Body of pancreas (tissue), 4 donors: ENCODE data around the gene ZG16B. TPM values are rescaled to one million over a fixed set of nuclear protein-coding genes. Genes with fewer than 3 reads are reported as not detected.

ENCODE experiments used
- ATAC-seq: fragments of 150-250 bp; one replicate; pipeline ENCODE4 v1.9.1; 2016
- DNase-seq, 4 donors: peaks; one replicate each; pipeline ENCODE4 v3.0.0-alpha.2; 2019
- H3K27ac ChIP-seq, 4 donors: fragments of 200-600 bp; sonication (generic); 1 replicate in 3 of 4; 2 replicates in 1 of 4; pipeline versions ENCODE4 v1.5.1 to v1.6.1; 2016 to 2019; ENCODE audit warnings: mild to moderate bottlenecking in 1 of 4, mixed read lengths in 1 of 4, moderate library complexity in 1 of 4
- H3K27me3 ChIP-seq, 2 donors: fragments of 200-600 bp; sonication (generic); one replicate each; pipeline ENCODE4 v1.6.0; 2016; ENCODE audit warnings: mild to moderate bottlenecking in 1 of 2
- H3K36me3 ChIP-seq, 2 donors: fragments of 200-600 bp; sonication (generic); replicated peaks in 1 of 2; 2 replicates each; pipeline ENCODE4 v1.5.1; 2016; ENCODE audit warnings: low read depth in 2 of 2; ENCODE audit not compliant: insufficient read depth in 1 of 2
- H3K4me1 ChIP-seq: fragments of 200-600 bp; sonication (generic); one replicate; pipeline ENCODE4 v1.6.0; 2016
- H3K4me3 ChIP-seq, 2 donors: fragments of 200-600 bp; sonication (generic); 1 replicate in 1 of 2; 2 replicates in 1 of 2; pipeline ENCODE4 v1.5.1; 2016 to 2019
- H3K9me3 ChIP-seq, 3 donors: fragments of 200-600 bp; sonication (generic); 1 replicate in 2 of 3; 2 replicates in 1 of 3; pipeline ENCODE4 v1.5.1; 2016
- CTCF ChIP-seq, 7 experiments: fragments of 450-650 bp in 4 of 7; fragments of 200-600 bp in 3 of 7; sonication (generic) in 3 of 7; IDR thresholded peaks; one replicate each; pipeline ENCODE4 v1.5.1; 2016 to 2019; ENCODE audit warnings: antibody characterized with exemption in 7 of 7
- POLR2A ChIP-seq, 3 donors: fragments of 450-650 bp; IDR thresholded peaks; one replicate each; pipeline ENCODE4 v1.6.1; 2016; ENCODE audit warnings: antibody characterized with exemption in 3 of 3, mild to moderate bottlenecking in 2 of 3
- WGBS, 2 donors: methylation state at CpG; one replicate each; pipeline ENCODE4 v1.1.5; 2017; 5-methylcytosine and 5-hydroxymethylcytosine counted together
- intact Hi-C: fragments of 100-400 bp; cut with DNase I; formaldehyde crosslinking; loops from one replicate; pipeline ENCODE4 v1.15.1; 2023
- total RNA-seq, 2 donors: library from RNA; depleted of rRNA; stranded (reverse); fragments of >200 nt; gene quantifications; one replicate each; pipeline ENCODE4 v1.1.0, GENCODE V29; 2016

Gene ZG16B
- total RNA-seq, 2 donors from 2014 or later = not detected

GRCh38 chr16:2804728-2805127, 25.4 kb upstream of the ZG16B start:
- Histone ChIP-seq H3K27ac (no peak overlapping the region), H3K36me3 (no peaks in the 10 kb centered on the region), H3K4me3 (no peak overlapping the region), H3K4me1 (no peaks in the 10 kb centered on the region), H3K9me3 (no peaks in the 10 kb centered on the region), H3K27me3 (no peaks in the 10 kb centered on the region)
- TF ChIP-seq POLR2A (IDR thresholded peaks at IDR 0.05) (no peak), CTCF (IDR thresholded peaks at IDR 0.05) (no peak)
- DNase-seq (peak in 1 of 4 donors; percentile 2), ATAC-seq (no peak)
- WGBS, 2 donors = 87 to 88% methylated on average over 4 of the region's 4 CpGs
- intact Hi-C loops = no loop called here

- H3K36me3 ChIP-seq = no peaks in the 10 kb centered on the region
- H3K4me3 ChIP-seq = no peak overlapping the region
- TF ChIP-seq CTCF (IDR thresholded peaks at IDR 0.05) (no peak), POLR2A (IDR thresholded peaks at IDR 0.05) (no peak)
- no peaks in the 10 kb centered on the region for H3K27me3 ChIP-seq
- H3K9me3 ChIP-seq = no peaks in the 10 kb centered on the region
- H3K27ac ChIP-seq = no peak overlapping the region
- WGBS, 2 donors = 46 to 66% methylated on average over 3 to 5 of the region's 5 CpGs
- DNase-seq (peak in 1 of 4 donors; percentile 0), ATAC-seq (no peak)
- no peaks in the 10 kb centered on the region for H3K4me1 ChIP-seq
- intact Hi-C loops = no loop called here
Observed at GRCh38 chr16:2806286-2806685, 23.8 kb upstream of the ZG16B start.

- H3K27ac ChIP-seq = no peak overlapping the region
- intact Hi-C loops = no loop called here
- no peak for DNase-seq
- 77% methylated on average over 7 of the region's 7 CpGs for WGBS, 2 donors
- H3K36me3 ChIP-seq = no peaks in the 10 kb centered on the region
- no peaks in the 10 kb centered on the region for H3K9me3 ChIP-seq
- ATAC-seq = no peak
- TF ChIP-seq CTCF (IDR thresholded peaks at IDR 0.05) (no peak), POLR2A (IDR thresholded peaks at IDR 0.05) (no peak)
- H3K4me1 ChIP-seq = no peaks in the 10 kb centered on the region
- H3K4me3 ChIP-seq = no peak overlapping the region
- H3K27me3 ChIP-seq = no peaks in the 10 kb centered on the region
Observed at GRCh38 chr16:2808181-2808580, 21.9 kb upstream of the ZG16B start.

GRCh38 chr16:2809149-2809760, 20.8 kb upstream of the ZG16B start:
- no peak for TF ChIP-seq CTCF (IDR thresholded peaks at IDR 0.05)
- no peak for TF ChIP-seq POLR2A (IDR thresholded peaks at IDR 0.05)
- Histone ChIP-seq H3K4me1 (no peaks in the 10 kb centered on the region), H3K4me3 (no peak overlapping the region), H3K9me3 (no peaks in the 10 kb centered on the region), H3K36me3 (no peaks in the 10 kb centered on the region), H3K27ac (no peak overlapping the region), H3K27me3 (no peaks in the 10 kb centered on the region)
- intact Hi-C loops = no loop called here
- ATAC-seq = no peak
- DNase-seq = no peak
- 65% methylated on average over 3 of the region's 3 CpGs for WGBS, 2 donors

- no peak for TF ChIP-seq CTCF (IDR thresholded peaks at IDR 0.05)
- Histone ChIP-seq H3K27me3 (no peaks in the 10 kb centered on the region), H3K4me1 (no peaks in the 10 kb centered on the region), H3K4me3 (no peak overlapping the region), H3K9me3 (no peaks in the 10 kb centered on the region), H3K36me3 (no peaks in the 10 kb centered on the region), H3K27ac (no peak overlapping the region)
- intact Hi-C loops = no loop called here
- DNase-seq (no peak), ATAC-seq (no peak)
- 72% methylated on average over 6 of the region's 6 CpGs; no CpG with 5 or more reads in 1 of the 2 donors for WGBS, 2 donors
Observed at GRCh38 chr16:2810651-2811050, 19.5 kb upstream of the ZG16B start.
